Measurements from ENCODE around the gene ASTN2.

ASTN2 gene

DNA sequence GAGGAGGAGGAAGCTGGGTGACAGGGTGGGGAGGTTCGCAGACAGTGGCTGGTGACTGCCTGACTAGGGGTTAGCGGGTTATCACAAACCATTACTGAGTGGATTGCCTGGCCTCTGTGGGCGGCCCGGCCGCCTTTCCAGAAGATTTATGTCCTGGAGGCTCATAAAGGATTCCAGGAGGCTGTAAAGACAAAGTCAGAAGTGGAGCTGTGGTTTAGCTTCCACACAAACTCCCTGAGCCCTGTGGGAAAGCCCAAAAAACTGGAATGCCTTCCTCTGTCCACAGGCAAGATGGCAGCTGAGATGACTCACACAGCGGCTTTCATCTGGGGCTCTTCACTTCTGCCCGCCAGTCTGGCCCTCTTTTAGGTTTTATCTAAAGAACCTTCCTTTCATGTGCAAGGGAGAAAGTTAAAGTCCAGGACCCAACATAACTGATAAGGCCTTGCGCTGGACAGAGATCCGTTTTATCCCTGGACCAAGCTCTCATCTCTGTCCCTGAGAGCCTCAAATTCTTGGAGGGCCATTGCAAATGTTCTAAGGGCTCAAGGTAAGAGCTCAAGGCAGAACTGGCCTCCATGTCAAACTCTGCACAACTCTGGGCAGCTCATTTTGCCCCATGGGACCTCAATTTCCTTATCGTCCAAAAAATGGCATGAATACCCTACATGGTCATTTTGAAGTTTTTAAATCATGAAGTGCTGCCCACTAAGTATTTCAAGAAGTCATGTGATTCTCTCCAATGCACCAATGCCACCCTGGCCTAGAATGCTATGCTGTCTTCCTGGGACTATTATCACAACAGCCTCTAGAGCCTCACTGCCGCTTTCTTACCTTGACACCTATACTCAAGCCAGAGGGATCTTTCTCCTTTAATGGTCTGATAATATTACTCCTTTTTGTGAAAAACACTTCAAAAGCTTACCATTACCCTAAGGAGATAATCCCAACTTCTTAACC is 977.2 kb downstream of the ASTN2 start:
- no peak overlapping the region for H3K27ac ChIP-seq (ENCODE audit: low read length)
- H4K20me1 ChIP-seq (ENCODE audit: insufficient read depth, low read length): no peaks in the 10 kb centered on the region
- H3K27me3 ChIP-seq (ENCODE audit: insufficient read depth, low read length, poor library complexity): no peaks in the 10 kb centered on the region
- H3K9me3 ChIP-seq (ENCODE audit: insufficient read depth, low read length, severe bottlenecking): no peaks in the 10 kb centered on the region
- H3K4me1 ChIP-seq (ENCODE audit: insufficient read depth, low read length): no peaks in the 10 kb centered on the region
- no peak overlapping the region for H3K4me2 ChIP-seq (ENCODE audit: insufficient read depth, low read length)
- no peaks in the 10 kb centered on the region for H3K79me2 ChIP-seq (ENCODE audit: insufficient read depth, low read length)
- H3K36me3 ChIP-seq (ENCODE audit: insufficient read depth, low read length): no peaks in the 10 kb centered on the region
- ATAC-seq (ENCODE audit: insufficient read depth, low read depth) (no peak), DNase-seq (no peak)
- H3K9ac ChIP-seq (ENCODE audit: low read depth, low read length): no peak overlapping the region
- TF ChIP-seq EZH2 (IDR thresholded peaks at IDR 0.05; ENCODE audit: borderline replicate concordance, low read depth, low read length, severe bottlenecking): no peak
- TF ChIP-seq, protein P1, sequence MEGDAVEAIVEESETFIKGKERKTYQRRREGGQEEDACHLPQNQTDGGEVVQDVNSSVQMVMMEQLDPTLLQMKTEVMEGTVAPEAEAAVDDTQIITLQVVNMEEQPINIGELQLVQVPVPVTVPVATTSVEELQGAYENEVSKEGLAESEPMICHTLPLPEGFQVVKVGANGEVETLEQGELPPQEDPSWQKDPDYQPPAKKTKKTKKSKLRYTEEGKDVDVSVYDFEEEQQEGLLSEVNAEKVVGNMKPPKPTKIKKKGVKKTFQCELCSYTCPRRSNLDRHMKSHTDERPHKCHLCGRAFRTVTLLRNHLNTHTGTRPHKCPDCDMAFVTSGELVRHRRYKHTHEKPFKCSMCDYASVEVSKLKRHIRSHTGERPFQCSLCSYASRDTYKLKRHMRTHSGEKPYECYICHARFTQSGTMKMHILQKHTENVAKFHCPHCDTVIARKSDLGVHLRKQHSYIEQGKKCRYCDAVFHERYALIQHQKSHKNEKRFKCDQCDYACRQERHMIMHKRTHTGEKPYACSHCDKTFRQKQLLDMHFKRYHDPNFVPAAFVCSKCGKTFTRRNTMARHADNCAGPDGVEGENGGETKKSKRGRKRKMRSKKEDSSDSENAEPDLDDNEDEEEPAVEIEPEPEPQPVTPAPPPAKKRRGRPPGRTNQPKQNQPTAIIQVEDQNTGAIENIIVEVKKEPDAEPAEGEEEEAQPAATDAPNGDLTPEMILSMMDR (IDR thresholded peaks at IDR 0.05; ENCODE audit: borderline replicate concordance, extremely low read depth, low read length, poor library complexity, severe bottlenecking): no peak
- H3K4me3 ChIP-seq (ENCODE audit: low read depth in 1 of 2, low read length in 2 of 2): no peak overlapping the region
- no peak overlapping the region for H2AFZ ChIP-seq (ENCODE audit: low read depth, low read length)

DNA sequence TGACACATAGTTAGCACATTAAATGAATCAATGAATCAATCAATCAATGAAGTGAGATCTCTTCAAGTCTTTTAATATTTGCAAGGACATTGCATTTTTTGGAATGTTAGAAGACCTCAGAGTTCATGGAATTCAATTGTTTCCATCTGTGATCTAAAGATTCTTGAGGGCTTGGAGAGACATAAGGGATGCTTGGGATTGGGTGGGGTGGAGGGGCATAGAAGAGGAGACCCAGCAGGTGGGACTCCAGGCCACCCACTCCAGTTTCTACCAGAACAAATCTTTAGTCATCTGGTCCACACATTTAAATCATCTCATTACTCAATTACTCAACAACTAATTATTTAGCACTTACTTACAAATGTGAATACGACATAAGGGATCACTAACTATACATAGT is 978.7 kb downstream of the ASTN2 start:
- Histone ChIP-seq H3K4me3 (ENCODE audit: low read depth in 1 of 2, low read length in 2 of 2) (no peak overlapping the region), H3K9ac (ENCODE audit: low read depth, low read length) (no peak overlapping the region), H3K79me2 (ENCODE audit: insufficient read depth, low read length) (no peaks in the 10 kb centered on the region), H3K36me3 (ENCODE audit: insufficient read depth, low read length) (no peaks in the 10 kb centered on the region), H3K9me3 (ENCODE audit: insufficient read depth, low read length, severe bottlenecking) (no peaks in the 10 kb centered on the region), H3K27ac (ENCODE audit: low read length) (no peak overlapping the region), H2AFZ (ENCODE audit: low read depth, low read length) (no peak overlapping the region), H4K20me1 (ENCODE audit: insufficient read depth, low read length) (no peaks in the 10 kb centered on the region), H3K4me2 (ENCODE audit: insufficient read depth, low read length) (no peak overlapping the region), H3K27me3 (ENCODE audit: insufficient read depth, low read length, poor library complexity) (no peaks in the 10 kb centered on the region), H3K4me1 (ENCODE audit: insufficient read depth, low read length) (no peaks in the 10 kb centered on the region)
- TF ChIP-seq, protein P1 (IDR thresholded peaks at IDR 0.05; ENCODE audit: borderline replicate concordance, extremely low read depth, low read length, poor library complexity, severe bottlenecking): no peak
- TF ChIP-seq EZH2 (IDR thresholded peaks at IDR 0.05; ENCODE audit: borderline replicate concordance, low read depth, low read length, severe bottlenecking): no peak
- ATAC-seq (ENCODE audit: insufficient read depth, low read depth): no peak
- no peak for DNase-seq

DNA sequence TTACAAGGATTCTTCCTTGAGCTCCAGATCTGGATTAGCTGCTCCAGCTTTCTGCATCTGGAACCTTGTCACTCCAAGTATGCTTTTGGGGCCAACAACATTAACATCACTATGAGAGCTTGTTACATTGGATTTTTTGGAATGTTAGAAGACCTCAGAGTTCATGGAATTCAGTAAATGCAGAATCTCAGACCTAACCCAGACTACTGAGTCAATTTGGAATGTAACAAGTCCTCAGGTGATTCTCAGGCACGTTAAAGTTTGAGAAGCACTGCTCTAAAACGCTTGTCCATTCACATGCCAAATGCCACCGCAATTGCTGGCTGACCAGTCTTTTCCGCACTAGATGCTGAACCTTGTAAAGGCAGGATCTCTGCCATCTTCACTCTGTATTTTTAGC is 979.2 kb downstream of the ASTN2 start:
- Histone ChIP-seq H3K36me3 (ENCODE audit: insufficient read depth, low read length) (no peaks in the 10 kb centered on the region), H3K4me1 (ENCODE audit: insufficient read depth, low read length) (no peaks in the 10 kb centered on the region), H3K79me2 (ENCODE audit: insufficient read depth, low read length) (no peaks in the 10 kb centered on the region), H3K9ac (ENCODE audit: low read depth, low read length) (no peak overlapping the region), H3K9me3 (ENCODE audit: insufficient read depth, low read length, severe bottlenecking) (no peaks in the 10 kb centered on the region), H3K27me3 (ENCODE audit: insufficient read depth, low read length, poor library complexity) (no peaks in the 10 kb centered on the region), H4K20me1 (ENCODE audit: insufficient read depth, low read length) (no peaks in the 10 kb centered on the region), H3K4me3 (ENCODE audit: low read depth in 1 of 2, low read length in 2 of 2) (no peak overlapping the region), H3K4me2 (ENCODE audit: insufficient read depth, low read length) (no peak overlapping the region), H3K27ac (ENCODE audit: low read length) (no peak overlapping the region), H2AFZ (ENCODE audit: low read depth, low read length) (no peak overlapping the region)
- DNase-seq (no peak), ATAC-seq (ENCODE audit: insufficient read depth, low read depth) (no peak)
- no peak for TF ChIP-seq EZH2 (IDR thresholded peaks at IDR 0.05; ENCODE audit: borderline replicate concordance, low read depth, low read length, severe bottlenecking)
- TF ChIP-seq, protein P1 (IDR thresholded peaks at IDR 0.05; ENCODE audit: borderline replicate concordance, extremely low read depth, low read length, poor library complexity, severe bottlenecking): no peak

Data from DND-41 (cell line).